GM10248 (cell line): Measurements from ENCODE around the gene UBR3.

Experiments used
- CTCF ChIA-PET: fragments of 300-600 bp; sonication (Branson Sonifier 250); formaldehyde crosslinking; extraction: SDS; loops from one replicate; lab custom pipeline; 2021; ENCODE audit warnings: antibody characterized with exemption; lab: Yijun Ruan, JAX
- POLR2A ChIA-PET: fragments of 350-650 bp; sonication (Branson Sonifier 250); formaldehyde crosslinking; extraction: SDS; loops from one replicate; lab custom pipeline; 2020; ENCODE audit warnings: antibody characterized with exemption; lab: Yijun Ruan, JAX
- DNase-seq: peaks from one replicate; pipeline ENCODE4 v3.0.0; 2012; ENCODE audit errors: extremely low spot score
- CTCF ChIP-seq: IDR thresholded peaks from 2 replicates; pipeline ENCODE4 v1.5.1; 2012; ENCODE audit warnings: mild to moderate bottlenecking, low read depth; ENCODE audit errors: extremely low read depth, missing control alignments, control extremely low read depth

The UBR3 gene

GRCh38 chr2:170013802-170014551 lies 186.7 kb downstream of the UBR3 start:
- no peak for TF ChIP-seq CTCF
- POLR2A ChIA-PET = no interaction called here
- CTCF ChIA-PET = no interaction called here
- no peak for DNase-seq

GRCh38 chr2:170014769-170015168 lies 187.5 kb downstream of the UBR3 start:
- TF ChIP-seq CTCF = no peak
- DNase-seq = no peak
- ChIA-PET CTCF (no interaction called here), POLR2A (no interaction called here)

GRCh38 chr2:170017860-170018532 lies 190.7 kb downstream of the UBR3 start:
- ChIA-PET CTCF (interaction anchor here (1.0 to 1.6 kb wide), 3 partner anchors 11 to 34 kb away, joined by 3 to 4 read pairs (median 3); no protein-coding TSS in a partner anchor), POLR2A (no interaction called here)
- TF ChIP-seq CTCF = no peak
- no peak for DNase-seq

GRCh38 chr2:170019060-170019805 lies 192.0 kb downstream of the UBR3 start:
- no peak for DNase-seq
- TF ChIP-seq CTCF = no peak
- POLR2A ChIA-PET = no interaction called here
- CTCF ChIA-PET = interaction anchor here (1.6 kb wide), 1 partner anchor 12 kb away, joined by 4 read pairs; no protein-coding TSS in a partner anchor

GRCh38 chr2:170020777-170021176 lies 193.5 kb downstream of the UBR3 start:
- no peak for TF ChIP-seq CTCF
- ChIA-PET CTCF (interaction anchor here (0.8 kb wide), 1 partner anchor 87 kb away, joined by 3 read pairs; no protein-coding TSS in a partner anchor), POLR2A (no interaction called here)
- DNase-seq = no peak

GRCh38 chr2:170022692-170023091 lies 195.4 kb downstream of the UBR3 start:
- TF ChIP-seq CTCF = no peak
- POLR2A ChIA-PET = no interaction called here
- DNase-seq = no peak
- CTCF ChIA-PET = interaction anchor here (0.8 to 1.8 kb wide), 3 partner anchors 12 to 30 kb away, joined by 3 to 4 read pairs (median 3); no protein-coding TSS in a partner anchor
